Prostate gland (tissue), 2 donors: ENCODE results near the gene BCL11A. TPM values are rescaled to one million over a fixed set of nuclear protein-coding genes. Genes with fewer than 3 reads are reported as not detected.

Source experiments
- DNase-seq: peaks from one replicate; pipeline ENCODE4 v3.0.0-alpha.2; 2019; ENCODE audit warnings: low spot score
- H3K27ac ChIP-seq, 2 donors: fragments of 200-600 bp; sonication (generic); 2 replicates each; pipeline ENCODE4 v1.5.1; 2017 to 2019
- H3K27me3 ChIP-seq: fragments of 200-600 bp; sonication (generic); replicated peaks from 2 replicates; pipeline ENCODE4 v1.5.1; 2019; ENCODE audit not compliant: insufficient read depth
- H3K36me3 ChIP-seq, 2 donors: fragments of 200-600 bp; sonication (generic); 1 replicate in 1 of 2; 2 replicates in 1 of 2; pipeline versions ENCODE4 v1.5.1 to v1.8.1; 2017 to 2019
- H3K4me1 ChIP-seq: fragments of 200-600 bp; sonication (generic); replicated peaks from 2 replicates; pipeline ENCODE4 v1.5.1; 2019
- H3K4me3 ChIP-seq, 2 donors: fragments of 200-600 bp; sonication (generic); 2 replicates each; pipeline ENCODE4 v1.5.1; 2017 to 2019
- H3K9me3 ChIP-seq: fragments of 200-600 bp; sonication (generic); 2 replicates; pipeline ENCODE4 v1.5.1; 2017
- POLR2A ChIP-seq: fragments of 450-650 bp; IDR thresholded peaks from one replicate; pipeline ENCODE4 v1.6.1; 2016; ENCODE audit warnings: antibody characterized with exemption, mild to moderate bottlenecking
- POLR2AphosphoS5 ChIP-seq: sonication (generic); formaldehyde crosslinking; IDR thresholded peaks from one replicate; pipeline ENCODE4 v1.6.1; 2017; ENCODE audit warnings: antibody characterized with exemption
- WGBS: methylation state at CpG from one replicate; pipeline ENCODE4 v1.1.5; 2018; 5-methylcytosine and 5-hydroxymethylcytosine counted together
- intact Hi-C: fragments of 100-400 bp; cut with DNase I; formaldehyde crosslinking; loops from one replicate; pipeline ENCODE4 v1.14.2; 2022
- total RNA-seq, 2 donors: library from RNA; depleted of rRNA; stranded (reverse); fragments of >200 nt; gene quantifications; one replicate each; pipeline ENCODE4 v1.1.0, GENCODE V29; 2016
- TF ChIP-seq, protein P1 (sequence below), 4 experiments: fragments of 200-600 bp in 2 of 4; fragments of 450-650 bp in 2 of 4; sonication (generic) in 2 of 4; IDR thresholded peaks; 1 replicate in 3 of 4; 2 replicates in 1 of 4; pipeline ENCODE4 v1.5.1; 2016 to 2019; ENCODE audit warnings: antibody characterized with exemption in 4 of 4, mild to moderate bottlenecking in 2 of 4, moderate library complexity in 2 of 4

BCL11A gene
- total RNA-seq, 2 donors from 2014 or later = 14.6 to 22.2 TPM

GRCh38 chr2:60546756-60547420 lies 6.6 kb downstream of the BCL11A start:
- Histone ChIP-seq H3K27ac (peak overlapping the region; percentile 44 to 81), H3K4me1 (no peaks in the 10 kb centered on the region), H3K27me3 (no peaks in the 10 kb centered on the region), H3K9me3 (no peaks in the 10 kb centered on the region), H3K4me3 (no peak overlapping the region), H3K36me3 (no peaks in the 10 kb centered on the region)
- WGBS = 44% methylated on average over 6 of the region's 6 CpGs
- TF ChIP-seq POLR2A (no peak), POLR2AphosphoS5 (no peak)
- TF ChIP-seq, protein P1, sequence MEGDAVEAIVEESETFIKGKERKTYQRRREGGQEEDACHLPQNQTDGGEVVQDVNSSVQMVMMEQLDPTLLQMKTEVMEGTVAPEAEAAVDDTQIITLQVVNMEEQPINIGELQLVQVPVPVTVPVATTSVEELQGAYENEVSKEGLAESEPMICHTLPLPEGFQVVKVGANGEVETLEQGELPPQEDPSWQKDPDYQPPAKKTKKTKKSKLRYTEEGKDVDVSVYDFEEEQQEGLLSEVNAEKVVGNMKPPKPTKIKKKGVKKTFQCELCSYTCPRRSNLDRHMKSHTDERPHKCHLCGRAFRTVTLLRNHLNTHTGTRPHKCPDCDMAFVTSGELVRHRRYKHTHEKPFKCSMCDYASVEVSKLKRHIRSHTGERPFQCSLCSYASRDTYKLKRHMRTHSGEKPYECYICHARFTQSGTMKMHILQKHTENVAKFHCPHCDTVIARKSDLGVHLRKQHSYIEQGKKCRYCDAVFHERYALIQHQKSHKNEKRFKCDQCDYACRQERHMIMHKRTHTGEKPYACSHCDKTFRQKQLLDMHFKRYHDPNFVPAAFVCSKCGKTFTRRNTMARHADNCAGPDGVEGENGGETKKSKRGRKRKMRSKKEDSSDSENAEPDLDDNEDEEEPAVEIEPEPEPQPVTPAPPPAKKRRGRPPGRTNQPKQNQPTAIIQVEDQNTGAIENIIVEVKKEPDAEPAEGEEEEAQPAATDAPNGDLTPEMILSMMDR (IDR thresholded peaks at IDR 0.05) = no peak
- DNase-seq = no peak
- intact Hi-C loops = no loop called here

DNA sequence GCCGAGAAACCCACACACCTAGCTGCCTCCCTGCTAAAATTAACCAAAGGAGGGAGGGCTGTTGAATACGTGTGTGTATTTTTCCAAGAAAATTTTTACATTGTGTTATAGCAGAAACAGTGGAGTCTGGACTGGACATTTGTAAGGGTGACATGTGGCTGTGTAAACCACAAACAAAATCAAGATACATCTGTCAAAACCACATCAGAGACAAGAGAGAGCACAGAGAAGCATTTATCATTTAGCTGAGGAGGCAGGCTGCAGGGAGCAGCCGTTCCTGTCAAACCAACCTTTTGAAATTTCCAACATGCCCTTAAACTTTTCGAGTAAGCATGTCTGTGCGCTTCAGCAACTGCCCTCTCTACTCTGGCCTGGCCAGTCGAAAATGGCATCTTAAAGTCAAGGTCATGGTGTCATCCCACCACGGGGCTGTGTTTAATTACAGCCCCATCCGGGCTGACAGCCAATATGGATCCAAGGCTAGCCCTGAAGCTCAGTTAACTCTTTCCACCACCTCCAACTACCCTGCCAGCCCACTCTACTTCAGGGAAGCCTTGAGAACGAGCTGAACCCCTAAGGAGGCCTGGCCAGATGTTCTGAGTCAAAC lies 8.4 kb downstream of the BCL11A start:
- TF ChIP-seq POLR2AphosphoS5 = no peak
- TF ChIP-seq, protein P1 (IDR thresholded peaks at IDR 0.05) = no peak
- 33% methylated on average over 9 of the region's 9 CpGs for WGBS
- DNase-seq = no peak
- Histone ChIP-seq H3K27ac (peak overlapping the region; percentile 44 to 81), H3K9me3 (no peaks in the 10 kb centered on the region), H3K4me1 (no peaks in the 10 kb centered on the region), H3K4me3 (no peak overlapping the region), H3K27me3 (no peaks in the 10 kb centered on the region), H3K36me3 (no peaks in the 10 kb centered on the region)
- intact Hi-C loops = no loop called here

GRCh38 chr2:60544062-60544461 lies 9.4 kb downstream of the BCL11A start:
- 43% methylated on average over 7 of the region's 7 CpGs for WGBS
- H3K4me3 ChIP-seq = no peak overlapping the region
- H3K27me3 ChIP-seq = no peaks in the 10 kb centered on the region
- intact Hi-C loops = no loop called here
- peak; percentile 33 for DNase-seq
- TF ChIP-seq, protein P1 (IDR thresholded peaks at IDR 0.05) = no peak
- peak; percentile 73 for TF ChIP-seq POLR2AphosphoS5
- TF ChIP-seq POLR2A = no peak
- no peaks in the 10 kb centered on the region for H3K9me3 ChIP-seq
- no peaks in the 10 kb centered on the region for H3K36me3 ChIP-seq
- no peaks in the 10 kb centered on the region for H3K4me1 ChIP-seq
- peak overlapping the region; percentile 44 to 81 for H3K27ac ChIP-seq

DNA sequence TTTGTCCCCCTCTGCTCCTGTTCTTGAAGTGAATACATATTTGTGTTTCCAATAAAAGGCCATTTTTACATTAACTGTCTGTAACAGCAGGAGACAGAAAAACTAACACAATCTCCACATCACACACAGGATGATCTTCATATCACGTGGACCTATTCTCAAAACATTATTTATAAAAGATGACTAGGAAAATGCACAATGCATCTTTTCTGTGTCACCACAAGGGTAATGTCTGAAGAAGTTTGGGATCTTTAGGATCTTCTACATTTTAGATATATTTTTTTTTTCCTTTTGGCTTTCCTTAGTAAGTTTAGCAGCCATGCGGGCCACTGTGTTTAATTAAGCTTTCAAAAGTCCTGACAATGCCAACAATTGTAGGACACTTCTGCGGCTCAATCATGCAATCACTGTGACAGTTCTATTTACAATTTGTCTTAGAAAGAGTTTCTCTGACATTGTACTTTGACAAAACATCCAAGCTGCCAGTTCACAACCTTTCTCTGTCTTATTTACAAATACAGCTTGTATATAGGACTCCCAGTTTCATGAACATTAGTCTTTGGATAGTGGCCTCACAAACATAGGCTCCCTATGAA lies 12.3 kb downstream of the BCL11A start:
- Histone ChIP-seq H3K27ac (no peak overlapping the region), H3K9me3 (no peaks in the 10 kb centered on the region), H3K4me1 (no peaks in the 10 kb centered on the region), H3K36me3 (no peaks in the 10 kb centered on the region), H3K4me3 (no peak overlapping the region), H3K27me3 (no peaks in the 10 kb centered on the region)
- 38% methylated on average over 3 of the region's 3 CpGs for WGBS
- no peak for DNase-seq
- TF ChIP-seq, protein P1 (IDR thresholded peaks at IDR 0.05) = no peak
- intact Hi-C loops = no loop called here

GRCh38 chr2:60540074-60540473 lies 13.4 kb downstream of the BCL11A start:
- peak; percentile 46 for DNase-seq
- H3K27ac ChIP-seq = no peak overlapping the region
- H3K36me3 ChIP-seq = no peaks in the 10 kb centered on the region
- H3K4me3 ChIP-seq = no peak overlapping the region
- no peaks in the 10 kb centered on the region for H3K4me1 ChIP-seq
- no peaks in the 10 kb centered on the region for H3K9me3 ChIP-seq
- TF ChIP-seq, protein P1 (IDR thresholded peaks at IDR 0.05) = no peak
- TF ChIP-seq POLR2AphosphoS5 (no peak), POLR2A (no peak)
- H3K27me3 ChIP-seq = no peaks in the 10 kb centered on the region
- intact Hi-C loops = no loop called here
- 46% methylated on average over 2 of the region's 2 CpGs for WGBS
